Amygdala (tissue), 56 donors: ENCODE data around the gene INPP4A.
A peak's percentile ranks its signal among the peaks of the same experiment; 100 is the strongest.

ENCODE experiments used
- DNase-seq, 56 donors: peaks; one replicate each; lab custom pipeline; 2025; lab: John Stamatoyannopoulos, UW

Gene INPP4A

DNA sequence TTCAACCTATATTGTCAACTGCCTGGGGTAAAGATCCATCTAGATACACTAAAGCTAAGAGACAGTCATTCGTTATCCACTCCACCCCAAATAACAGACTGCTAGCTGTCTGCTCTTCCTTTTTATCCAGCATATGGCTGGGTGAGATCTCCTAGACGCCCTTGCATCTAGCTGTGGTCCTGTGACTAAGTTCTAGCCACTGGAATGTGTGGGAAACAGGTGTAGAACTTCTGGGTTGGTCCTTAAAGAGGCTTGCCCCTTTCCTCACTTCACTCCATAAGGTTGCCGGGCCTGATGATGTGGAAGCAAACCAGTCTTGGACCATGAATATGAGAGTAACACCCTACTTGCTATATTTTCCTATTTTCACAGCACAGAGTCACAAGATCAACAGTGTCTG, 160.4 kb downstream of the INPP4A start:
- DNase-seq, result no peak

DNA sequence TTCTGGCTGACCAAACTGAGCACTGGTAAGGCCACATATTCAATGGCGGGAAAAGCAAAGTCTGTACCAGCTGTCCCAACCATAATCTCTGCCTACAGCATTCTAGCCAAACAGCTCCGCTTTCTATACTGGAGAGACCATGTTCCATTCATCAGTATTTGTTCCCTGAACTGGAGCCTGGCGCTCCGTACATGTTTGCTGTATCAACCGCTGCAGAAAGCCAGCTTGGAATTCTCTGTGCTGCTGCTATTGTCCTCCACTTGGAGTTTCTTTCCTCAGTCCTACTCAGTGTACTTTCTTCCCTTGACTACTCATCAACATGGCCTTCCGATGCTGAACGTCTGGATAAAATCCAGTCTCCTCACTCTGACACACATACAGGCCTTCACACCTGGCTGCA, 161.8 kb downstream of the INPP4A start:
- DNase-seq, result no peak

DNA sequence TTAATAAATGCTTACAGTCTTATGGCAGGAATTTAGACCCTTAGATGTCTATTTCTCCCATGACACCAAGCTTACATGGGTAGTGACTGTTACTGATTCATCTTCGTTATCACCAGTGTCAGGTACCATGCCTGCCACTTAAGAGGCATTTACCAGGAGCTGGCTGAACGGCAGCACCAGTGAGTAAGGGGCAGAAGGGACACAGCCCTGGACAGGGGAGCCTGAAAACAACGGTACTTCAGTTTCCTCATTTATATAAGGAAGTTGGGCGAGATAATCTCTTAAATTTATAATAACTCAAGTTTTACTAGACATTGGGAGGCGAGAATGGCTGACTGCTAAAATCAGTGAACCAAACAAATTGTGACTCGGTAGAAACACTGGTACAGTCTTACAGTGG, 162.4 kb downstream of the INPP4A start:
- DNase-seq, result no peak

DNA sequence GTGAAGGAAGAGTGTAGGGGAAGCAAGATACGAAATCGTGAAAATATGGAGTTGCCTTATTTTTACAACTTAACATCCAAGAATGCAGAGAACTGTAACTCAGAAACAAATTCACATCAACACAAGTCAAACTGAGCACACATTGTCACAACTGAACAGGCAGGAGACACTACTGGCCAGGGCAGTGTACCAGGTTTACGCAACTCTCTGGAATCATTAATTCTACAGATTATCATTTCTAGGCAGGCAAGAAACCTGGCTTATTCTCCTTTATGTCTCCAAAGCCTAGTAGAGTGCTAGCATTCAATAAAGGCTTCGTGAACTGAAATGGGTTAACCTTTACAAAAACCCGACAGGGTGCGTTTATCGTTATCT, 163.1 kb downstream of the INPP4A start:
- no peak for DNase-seq

DNA sequence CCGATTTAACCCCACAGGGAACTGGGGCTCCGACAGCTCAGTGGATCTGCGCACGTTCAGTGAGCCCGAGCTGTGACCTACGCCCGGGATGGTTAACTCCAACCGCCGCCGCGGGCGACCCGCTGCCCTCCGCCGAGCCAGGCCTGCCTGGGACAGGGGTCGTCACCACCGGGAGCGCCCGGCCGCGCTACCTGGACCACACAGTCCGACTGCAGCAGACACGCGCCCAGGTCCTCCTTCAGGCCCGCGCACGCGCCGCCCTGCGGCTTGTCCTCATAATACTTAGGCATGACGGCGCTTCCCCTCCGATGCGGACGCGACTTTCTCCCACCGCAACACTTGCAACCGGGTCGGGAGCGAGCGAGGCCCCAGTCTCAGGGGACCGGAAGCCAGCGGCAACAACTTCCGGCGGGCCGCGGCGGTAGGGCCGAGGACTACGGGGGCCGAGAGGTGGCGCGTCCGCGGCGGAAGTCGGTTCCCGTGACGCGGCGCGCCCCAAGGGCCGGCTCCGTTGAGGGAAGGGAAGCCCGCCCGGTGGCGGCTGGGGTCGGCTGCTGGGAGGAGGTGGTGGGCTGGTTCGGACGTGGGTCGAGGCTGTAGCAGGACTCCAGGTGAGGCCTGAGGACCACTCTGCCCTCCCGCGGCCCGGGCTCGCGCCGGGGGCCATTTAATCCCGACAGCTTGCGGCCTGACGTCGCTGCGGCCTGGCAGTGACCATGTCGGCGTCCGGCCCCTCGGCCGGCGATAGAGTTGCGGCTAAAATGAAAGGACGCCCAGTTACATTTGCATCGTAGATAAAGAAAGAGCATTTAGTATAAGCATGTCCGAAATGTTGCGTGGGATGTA, 163.7 kb downstream of the INPP4A start, which contains the start of the genes COA5 and UNC50:
Gene COA5 (minus strand): TSS at position 397 of the 846 bp plus-strand sequence. CDS start 107 bp downstream, at position 290.
Gene UNC50 (plus strand): TSS at position 474 of the 846 bp plus-strand sequence. CDS start 1,171 bp downstream, outside the sequence.
- peak in 55 of 56 donors; percentile 23 to 90 (median 73) for DNase-seq

DNA sequence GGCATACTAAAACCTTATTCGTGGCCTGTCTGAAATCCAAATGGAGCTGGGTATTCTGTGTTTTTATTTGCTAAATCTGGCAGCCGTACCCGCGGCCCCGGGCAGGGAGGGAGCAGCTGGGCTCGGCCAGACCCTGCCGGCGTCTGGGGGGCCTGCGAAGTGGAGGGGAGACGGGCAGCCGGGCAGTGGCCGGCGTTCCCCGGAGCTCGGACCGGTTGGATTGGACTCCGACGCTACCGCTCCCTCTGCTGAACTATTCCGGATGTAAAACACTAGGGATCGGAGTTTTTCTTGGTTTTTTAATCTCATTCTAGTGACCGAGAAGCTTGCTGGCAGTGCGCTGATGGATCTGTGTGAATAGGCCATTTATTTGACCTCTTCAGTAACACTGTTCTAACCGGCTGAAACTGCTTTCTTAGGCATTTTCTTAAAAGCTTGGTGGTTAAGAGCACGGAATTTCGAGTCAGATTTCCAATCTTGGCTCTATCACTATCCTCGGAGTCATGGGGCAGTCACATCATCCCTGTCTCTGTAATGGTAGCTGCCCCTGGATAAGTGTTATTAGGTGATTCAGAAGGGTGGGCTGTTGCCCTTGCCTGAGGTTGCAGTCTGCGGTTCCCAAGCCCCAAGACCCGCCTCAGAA, 164.4 kb downstream of the INPP4A start:
- DNase-seq, result peak in 4 of 56 donors; percentile 35 to 69 (median 41)

DNA sequence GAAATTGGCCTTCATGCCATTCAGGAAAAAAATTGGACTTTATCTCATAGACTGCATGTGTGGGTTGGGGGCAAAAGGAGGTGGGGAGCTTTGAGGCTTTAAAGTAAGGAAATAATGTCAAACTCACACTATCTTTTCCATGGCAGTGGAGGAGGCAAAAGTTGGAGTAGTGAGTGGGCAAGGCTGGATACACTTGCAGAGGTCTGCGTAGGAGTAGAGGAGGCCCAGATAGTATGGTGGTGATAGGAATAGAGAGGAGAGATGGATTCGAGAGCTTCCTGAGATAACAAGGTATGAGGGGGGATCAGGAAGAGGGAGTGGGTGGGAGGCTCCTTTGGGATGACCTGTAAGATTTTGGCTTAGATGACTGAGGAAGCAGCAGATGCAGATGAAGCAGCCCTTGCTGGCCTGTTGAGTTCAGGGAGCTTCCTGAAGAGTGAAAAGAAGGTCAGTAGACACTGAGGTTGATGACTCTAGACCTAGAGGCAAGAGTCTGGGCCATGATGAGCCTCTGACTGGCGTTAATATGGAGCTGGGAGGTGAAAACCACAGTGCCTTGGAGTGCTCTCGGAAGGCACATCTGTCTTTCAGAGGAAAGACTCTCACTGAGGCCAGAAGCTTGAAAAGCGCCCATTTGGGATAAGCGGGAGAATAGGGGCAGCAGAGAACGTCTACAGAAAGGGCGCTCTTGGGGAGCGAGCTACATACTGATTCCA, 169.5 kb downstream of the INPP4A start:
- DNase-seq, result no peak

DNA sequence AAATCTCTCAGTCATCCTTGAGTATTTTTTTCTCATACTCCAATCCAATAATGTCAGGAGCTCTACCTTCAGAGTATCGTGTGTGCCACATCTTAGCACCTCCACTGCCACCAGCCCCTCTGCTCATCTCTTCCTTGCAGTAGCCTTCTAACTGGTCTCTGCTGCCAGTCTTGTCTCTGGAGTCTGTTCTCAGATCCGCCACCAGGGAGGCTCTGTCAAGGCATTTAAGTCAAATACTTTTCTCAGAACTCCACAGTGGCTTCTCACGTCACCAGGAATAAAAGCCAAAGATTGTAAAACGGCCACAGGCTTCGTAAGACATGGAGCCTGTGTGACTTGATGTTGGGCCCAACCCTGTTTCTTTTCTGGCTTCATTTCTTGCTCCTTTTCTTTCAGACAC, 170.8 kb downstream of the INPP4A start:
- no peak for DNase-seq

DNA sequence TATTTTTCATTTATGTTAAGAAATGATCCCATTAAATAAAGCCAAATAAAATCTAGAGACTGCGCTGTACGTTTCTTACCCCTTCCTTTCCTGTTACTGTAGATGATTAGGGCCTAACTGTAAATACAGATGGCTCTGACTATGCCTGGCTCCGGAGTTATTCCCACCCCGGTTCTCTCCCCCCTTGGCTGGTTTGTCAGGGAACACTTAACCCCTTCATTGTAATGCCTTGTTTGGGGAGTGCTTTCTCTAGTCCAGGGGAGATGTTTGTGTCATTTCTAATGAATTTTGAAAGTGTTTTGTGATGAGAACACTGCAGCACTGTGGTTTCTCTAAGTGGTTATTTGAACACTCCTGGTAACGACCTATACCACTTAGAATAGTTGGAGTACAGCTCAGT, 172.5 kb downstream of the INPP4A start:
- no peak for DNase-seq

DNA sequence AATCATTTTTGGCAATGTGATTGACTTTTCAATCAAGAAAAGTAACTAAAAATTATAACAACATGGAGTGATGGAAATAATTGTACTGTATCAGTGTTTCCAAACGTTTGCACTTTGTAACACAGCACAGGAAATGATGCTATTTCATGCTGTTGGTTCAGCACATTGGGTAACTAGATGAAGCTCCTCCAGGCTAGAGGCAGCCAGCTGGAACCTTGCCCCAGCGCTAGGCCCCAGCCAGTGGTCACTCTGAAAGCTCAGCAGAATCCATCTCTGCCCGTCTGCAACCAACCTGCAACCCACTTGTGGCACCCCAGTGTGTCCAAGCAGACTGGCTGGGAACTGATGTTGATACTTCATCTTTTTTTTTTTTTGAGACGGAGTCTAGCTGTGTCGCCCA, 179.0 kb downstream of the INPP4A start:
- peak in 6 of 56 donors; percentile 7 to 11 (median 10) for DNase-seq

DNA sequence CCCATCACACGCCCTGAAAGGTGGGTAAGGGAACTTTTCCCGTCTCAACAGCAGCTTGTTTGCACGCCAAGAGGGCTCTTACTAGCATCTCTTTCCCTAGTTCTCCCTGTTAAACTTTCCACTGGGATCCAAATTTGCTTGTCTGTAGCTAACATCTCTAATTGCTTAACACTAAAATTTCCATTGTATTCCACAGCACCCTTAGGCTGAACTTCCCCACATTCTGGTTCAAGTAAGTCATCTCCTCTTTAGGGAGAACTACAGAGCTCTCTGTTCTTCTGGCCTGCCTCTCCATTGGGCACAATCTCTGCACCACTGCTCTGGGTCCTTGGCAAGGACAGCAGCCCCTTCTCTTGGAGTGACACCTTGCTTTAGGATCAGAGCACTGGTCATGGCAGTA, 187.7 kb downstream of the INPP4A start:
- no peak for DNase-seq

DNA sequence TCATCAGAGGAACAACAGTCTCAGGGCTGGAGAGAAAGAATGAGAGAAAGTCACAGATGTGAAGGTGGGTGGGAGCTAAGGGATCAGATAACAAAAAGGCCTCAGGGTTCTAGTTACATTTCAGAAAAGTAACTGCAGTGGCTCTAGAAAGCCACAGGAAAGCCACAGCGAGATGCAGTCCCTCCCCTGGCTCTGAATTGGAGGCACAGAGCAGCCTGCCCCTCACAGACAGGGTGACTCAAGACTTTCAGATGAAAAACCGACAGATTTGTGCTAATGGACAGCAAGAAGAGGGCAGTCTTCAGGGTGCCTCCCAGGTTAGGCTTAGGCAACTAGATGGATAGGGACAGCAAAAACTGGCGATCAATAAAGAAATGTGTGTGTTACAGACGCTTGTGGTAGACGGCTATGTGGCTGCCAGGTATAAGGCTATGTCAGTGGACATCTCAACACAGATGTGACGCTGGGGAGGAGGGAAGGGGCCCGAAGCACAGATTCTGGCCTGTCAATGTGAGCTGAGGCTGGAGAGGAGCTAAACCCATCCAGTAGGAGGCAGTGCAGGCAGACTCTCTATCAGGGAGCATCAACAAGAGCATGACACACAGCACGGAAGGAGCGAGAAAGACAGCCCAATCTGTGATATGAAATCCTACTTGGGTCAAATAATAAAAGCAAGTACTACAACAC, 189.9 kb downstream of the INPP4A start:
- no peak for DNase-seq

DNA sequence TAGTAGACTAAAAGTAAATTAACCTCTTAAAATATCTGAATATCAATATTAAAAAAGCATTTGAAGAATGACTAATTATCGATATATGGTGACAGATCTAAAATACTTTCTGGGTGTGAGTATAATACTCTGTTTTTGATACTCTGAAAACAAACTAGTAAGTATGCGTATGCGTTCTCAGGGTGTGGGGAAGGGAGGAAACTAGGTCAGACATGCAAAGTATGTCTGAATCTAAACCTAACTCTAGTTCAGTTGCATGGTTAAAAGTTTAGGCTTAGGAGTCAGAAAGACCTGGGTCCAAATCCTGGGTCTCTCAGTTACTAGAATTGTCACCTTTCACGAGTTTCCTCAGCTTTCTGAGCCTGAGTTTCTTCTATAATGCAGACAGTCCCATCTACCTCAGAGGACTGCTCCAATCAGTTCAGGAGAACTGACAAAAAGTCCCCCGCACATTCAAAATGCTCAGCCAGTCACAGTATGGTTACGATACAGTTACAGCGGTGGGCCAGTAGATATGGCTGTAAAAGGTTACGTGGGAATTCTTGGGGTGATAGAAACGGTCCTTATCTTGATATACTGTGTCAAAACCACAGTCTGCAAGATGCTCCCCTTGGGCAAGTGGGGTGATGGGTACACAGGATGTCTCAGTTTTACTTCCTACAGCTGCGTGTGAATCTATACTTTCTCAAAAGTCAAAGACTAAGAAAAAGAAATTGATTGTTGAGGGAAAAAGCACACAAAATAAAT, 192.9 kb downstream of the INPP4A start:
- DNase-seq, result no peak

DNA sequence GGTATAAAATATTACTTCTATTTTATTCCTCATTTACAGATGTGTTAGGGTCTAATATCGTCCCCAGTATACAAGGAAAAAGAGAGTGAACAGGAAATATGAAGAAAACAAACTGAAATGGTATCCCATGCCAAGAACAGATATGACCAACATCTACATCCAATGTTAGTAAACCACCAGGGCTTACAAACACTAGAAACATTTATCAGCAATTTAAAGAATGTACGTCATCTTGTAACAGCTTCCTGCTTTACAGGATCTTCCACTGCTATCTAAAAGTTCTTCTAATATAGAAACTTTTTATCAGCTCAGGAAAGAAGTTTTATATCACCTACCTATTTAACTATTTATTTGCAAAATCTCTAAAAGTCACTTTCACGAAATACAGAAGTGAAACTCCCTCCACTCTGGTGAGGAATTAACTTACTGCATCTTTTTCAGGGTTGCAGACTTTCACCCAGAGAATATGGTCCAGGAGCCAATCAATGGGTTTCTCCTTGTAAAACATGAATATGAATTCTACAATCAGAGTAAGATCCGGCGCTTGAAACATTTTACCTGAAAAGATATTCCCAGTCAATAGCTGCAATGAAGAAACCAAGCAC, 198.9 kb downstream of the INPP4A start:
- DNase-seq, result no peak
